Measurements from ENCODE around the gene MOB4. TPM values are rescaled to one million over a fixed set of nuclear protein-coding genes. Genes with fewer than 3 reads are reported as not detected.

The MOB4 gene
- total and polyA plus RNA-seq, 10 of the 15 experiments (the other 5 are each of a cell fraction or from before 2014, with no cell fraction given): 13.5 to 44.2 (median 32.4) TPM

GRCh38 chr2:197598450-197598849 is 82.6 kb downstream of the MOB4 start:
- FAIRE-seq (no peak), ATAC-seq (no peak), DNase-seq (ENCODE audit: low read depth, low spot score) (no peak)
- CTCF ChIA-PET: interaction anchor here (1.0 kb wide), 1 partner anchor 16 kb away, joined by 4 read pairs; no protein-coding TSS in a partner anchor
- intact Hi-C loops (cut with micrococcal nuclease; ENCODE audit: unreplicated experiment): no loop called here
- no peaks in the 10 kb centered on the region for H4K20me1 ChIP-seq (ENCODE audit: control insufficient read depth, insufficient read depth)
- POLR2A ChIA-PET: no interaction called here
- H2AFZ ChIP-seq (ENCODE audit: control insufficient read depth, low read depth, low read length): no peak overlapping the region
- no peak overlapping the region for H3K27ac ChIP-seq (ENCODE audit: control insufficient read depth, insufficient read depth)
- H3K9ac ChIP-seq (ENCODE audit: control insufficient read depth, insufficient read depth, low read length): no peak overlapping the region
- H3K36me3 ChIP-seq (ENCODE audit: control insufficient read depth in 2 of 2, insufficient read depth in 2 of 2, low read length in 1 of 2): no peaks in the 10 kb centered on the region
- no peak overlapping the region for H3K4me2 ChIP-seq (ENCODE audit: control insufficient read depth, insufficient read depth)
- RAD21 ChIA-PET (ENCODE audit: unreplicated experiment): no interaction called here
- BruUV-seq (replicated peaks): no TSS peak
- H3K9me3 ChIP-seq (replicated peaks; ENCODE audit: control insufficient read depth, insufficient read depth, low read length): no peaks in the 10 kb centered on the region; the same call in 2 of the 3 replicates
- 88% methylated on average over 5 of the region's 5 CpGs for WGBS (ENCODE audit: insufficient coverage, insufficient replicate concordance, low lambda C conversion rate, missing lambda C conversion rate)
- in situ Hi-C loops (cut with MboI): no loop called here
- H3K79me2 ChIP-seq (ENCODE audit: control insufficient read depth, insufficient read depth, low read length): no peaks in the 10 kb centered on the region
- H3K4me1 ChIP-seq (ENCODE audit: control insufficient read depth, insufficient read depth, low read length): peaks cover 6% of the 10 kb centered on the region
- no peaks in the 10 kb centered on the region for H3K27me3 ChIP-seq (replicated peaks in 1 of 2; ENCODE audit: control insufficient read depth in 2 of 2, insufficient read depth in 2 of 2, low read length in 1 of 2)
- H3K4me3 ChIP-seq: no peak overlapping the region
- SMC1A ChIA-PET (ENCODE audit: uncharacterized antibody, unreplicated experiment): no interaction called here
- TF ChIP-seq SUPT20H (IDR thresholded peaks at IDR 0.05; ENCODE audit: borderline replicate concordance, control insufficient read depth, low read depth, low read length) (no peak), ZBTB4 (CRISPR knock-in tag; IDR thresholded peaks at IDR 0.05) (no peak), POLR2A (IDR thresholded peaks at IDR 0.05; ENCODE audit: low read depth, low read length) (no peak), MEF2B (IDR thresholded peaks at IDR 0.05; ENCODE audit: partially characterized antibody, poor library complexity, severe bottlenecking) (no peak), USF2 (IDR thresholded peaks at IDR 0.05; ENCODE audit: borderline replicate concordance, low read depth, low read length) (no peak), E4F1 (IDR thresholded peaks at IDR 0.05; ENCODE audit: borderline replicate concordance, partially characterized antibody) (no peak), NR2C1 (IDR thresholded peaks at IDR 0.05) (no peak), STAT1 (conservative IDR thresholded peaks at IDR 0.05) (no peak), TCF12 (IDR thresholded peaks at IDR 0.05; ENCODE audit: low read depth, low read length) (no peak), SMAD1 (IDR thresholded peaks at IDR 0.05; ENCODE audit: low read depth, partially characterized antibody) (no peak), HDGF (IDR thresholded peaks at IDR 0.05) (no peak), E2F8 (IDR thresholded peaks at IDR 0.05; ENCODE audit: low read depth, partially characterized antibody) (no peak), EZH2 (IDR thresholded peaks at IDR 0.05; ENCODE audit: borderline replicate concordance, control insufficient read depth, low read depth, low read length) (no peak)
